KG1 (cell line): Measurements from ENCODE around the gene FLNA.
"Not testable (repeated sequence)": the region's sequence is repeated elsewhere in the genome, so short reads cannot be mapped to it uniquely, and the experiment has no call there.

Source experiments
- DNase-seq: peaks from one replicate; lab custom pipeline; 2025; lab: John Stamatoyannopoulos, UW

FLNA gene

GRCh38 chrX:154308108-154308946, 66.1 kb downstream of the FLNA start:
- DNase-seq: peak; percentile 5

- DNase-seq: no peak
Observed at GRCh38 chrX:154307202-154307601, 67.2 kb downstream of the FLNA start.

- DNase-seq: no peak
Observed at GRCh38 chrX:154305541-154306205, 68.8 kb downstream of the FLNA start.

- no peak for DNase-seq
Observed at GRCh38 chrX:154304846-154305245, 69.6 kb downstream of the FLNA start.

- no peak for DNase-seq
Observed at GRCh38 chrX:154303476-154303875, 71.0 kb downstream of the FLNA start.

- not testable (repeated sequence) for DNase-seq
Observed at GRCh38 chrX:154302998-154303397, 71.4 kb downstream of the FLNA start.

GRCh38 chrX:154300816-154301215, 73.6 kb downstream of the FLNA start:
- no peak for DNase-seq
